CD14-positive monocyte (primary cell): ENCODE results near the gene IRS1. TPM values are rescaled to one million over a fixed set of nuclear protein-coding genes. Genes with fewer than 3 reads are reported as not detected.

Source experiments
- DNase-seq, 3 donors: peaks; one replicate each; pipeline ENCODE4 v3.0.0-alpha.2; 2011 to 2022
- H2AFZ ChIP-seq: 2 replicates; pipeline ENCODE4 v1.6.0; 2012; ENCODE audit warnings: mild to moderate bottlenecking, low read depth, low read length, inconsistent platforms; ENCODE audit not compliant: insufficient read depth, poor library complexity, severe bottlenecking
- H3K27ac ChIP-seq, 2 donors: 1 replicate in 1 of 2; 2 replicates in 1 of 2; pipeline ENCODE4 v1.5.1; 2012 to 2013; ENCODE audit warnings: low read length in 2 of 2, control low read depth in 1 of 2, inconsistent platforms in 1 of 2, low read depth in 1 of 2, mild to moderate bottlenecking in 1 of 2
- H3K27me3 ChIP-seq, 2 donors: one replicate each; pipeline versions ENCODE4 v1.6.0 to v1.6.1; 2011 to 2013; ENCODE audit warnings: low read length in 2 of 2; ENCODE audit not compliant: control insufficient read depth in 2 of 2, insufficient read depth in 2 of 2
- H3K36me3 ChIP-seq, 2 donors: replicated peaks in 1 of 2; 1 replicate in 1 of 2; 2 replicates in 1 of 2; pipeline versions ENCODE4 v1.5.1 to v1.6.1; 2012 to 2013; ENCODE audit warnings: low read length in 2 of 2, control low read depth in 1 of 2, inconsistent platforms in 1 of 2, mild to moderate bottlenecking in 1 of 2; ENCODE audit not compliant: insufficient read depth in 2 of 2, control insufficient read depth in 1 of 2
- H3K4me1 ChIP-seq, 2 donors: 1 replicate in 1 of 2; 2 replicates in 1 of 2; pipeline versions ENCODE4 v1.5.1 to v1.6.1; 2012 to 2013; ENCODE audit warnings: low read length in 2 of 2, control low read depth in 1 of 2, inconsistent platforms in 1 of 2, mild to moderate bottlenecking in 1 of 2, moderate library complexity in 1 of 2; ENCODE audit not compliant: insufficient read depth in 2 of 2, control insufficient read depth in 1 of 2
- H3K4me2 ChIP-seq: replicated peaks from 2 replicates; pipeline ENCODE3; 2012; ENCODE audit warnings: low read length, moderate library complexity, mild to moderate bottlenecking; ENCODE audit not compliant: poor library complexity, severe bottlenecking; ENCODE audit errors: extremely low read depth
- H3K4me3 ChIP-seq, 3 experiments: fragments of 200-600 bp in 1 of 3; sonication (generic) in 1 of 3; replicated peaks in 1 of 3; 1 replicate in 2 of 3; 2 replicates in 1 of 3; pipeline ENCODE4 v1.5.1; 2011 to 2013; ENCODE audit warnings: low read length in 3 of 3, mild to moderate bottlenecking in 3 of 3, control low read depth in 2 of 3, low read depth in 2 of 3, inconsistent platforms in 1 of 3, moderate library complexity in 1 of 3
- H3K79me2 ChIP-seq: 2 replicates; pipeline ENCODE4 v1.6.0; 2012; ENCODE audit warnings: mild to moderate bottlenecking, control low read depth, inconsistent platforms, low read length, moderate library complexity; ENCODE audit not compliant: insufficient read depth
- H3K9ac ChIP-seq: 2 replicates; pipeline ENCODE4 v1.6.0; 2017; ENCODE audit warnings: low read length, mild to moderate bottlenecking; ENCODE audit not compliant: insufficient read depth, poor library complexity, severe bottlenecking
- H3K9me3 ChIP-seq, 2 donors: replicated peaks in 1 of 2; 1 replicate in 1 of 2; 2 replicates in 1 of 2; pipeline versions ENCODE4 v1.5.1 to v1.6.1; 2012 to 2013; ENCODE audit warnings: low read length in 2 of 2, control low read depth in 1 of 2; ENCODE audit not compliant: control insufficient read depth in 1 of 2, insufficient read depth in 1 of 2
- H4K20me1 ChIP-seq: 2 replicates; pipeline ENCODE4 v1.6.0; 2012; ENCODE audit warnings: mild to moderate bottlenecking, low read length, control low read depth, moderate library complexity; ENCODE audit not compliant: insufficient read depth
- H3K27ac Mint-ChIP-seq, 7 donors: one replicate each; pipeline ENCODE4 v1.8.0; 2020; ENCODE audit warnings: mild to moderate bottlenecking in 7 of 7, mixed read lengths in 7 of 7, moderate library complexity in 6 of 7, inconsistent platforms in 2 of 7
- H3K27me3 Mint-ChIP-seq, 3 donors: one replicate each; pipeline ENCODE4 v1.8.0; 2021 to 2022; ENCODE audit warnings: low read depth in 3 of 3, mild to moderate bottlenecking in 3 of 3, mixed read lengths in 3 of 3, moderate library complexity in 3 of 3, inconsistent platforms in 1 of 3
- H3K36me3 Mint-ChIP-seq, 2 donors: one replicate each; pipeline ENCODE4 v1.8.0; 2020; ENCODE audit warnings: mixed read lengths in 2 of 2, inconsistent platforms in 1 of 2, mild to moderate bottlenecking in 1 of 2
- H3K4me1 Mint-ChIP-seq: one replicate; pipeline ENCODE4 v1.8.0; 2020; ENCODE audit warnings: mild to moderate bottlenecking, mixed read lengths
- H3K4me3 Mint-ChIP-seq, 2 donors: one replicate each; pipeline ENCODE4 v1.8.0; 2020; ENCODE audit warnings: mild to moderate bottlenecking in 2 of 2, mixed read lengths in 2 of 2, moderate library complexity in 1 of 2
- H3K9me3 Mint-ChIP-seq, 7 donors: one replicate each; pipeline ENCODE4 v1.8.0; 2020 to 2022; ENCODE audit warnings: mixed read lengths in 7 of 7, mild to moderate bottlenecking in 6 of 7, moderate library complexity in 6 of 7, inconsistent platforms in 2 of 7
- WGBS: methylation state at CpG from one replicate; pipeline ENCODE4 v1.1.5; 2013; ENCODE audit warnings: missing lambda C conversion rate; ENCODE audit not compliant: insufficient coverage; 5-methylcytosine and 5-hydroxymethylcytosine counted together
- intact Hi-C, 2 donors: fragments of 100-400 bp; cut with micrococcal nuclease; formaldehyde crosslinking; loops; one replicate each; pipeline versions ENCODE4 v1.15.0 to v1.15.1; 2023
- polyA plus RNA-seq, 3 donors: library from polyadenylated mRNA; depleted of rRNA in 1 of 3; unstranded in 2 of 3; stranded (reverse) in 1 of 3; fragments of 300-500 nt in 2 of 3; fragments of >200 nt in 1 of 3; fragmentation: Illumina TruSeq in 2 of 3; gene quantifications; 1 replicate in 2 of 3; 2 replicates in 1 of 3; pipeline ENCODE4 v1.2.3, GENCODE V29; 2012 to 2021
- TF ChIP-seq, protein P1 (sequence below): fragments of 200-600 bp; IDR thresholded peaks from one replicate; pipeline ENCODE4 v1.8.0; 2022; ENCODE audit warnings: antibody characterized with exemption, mild to moderate bottlenecking

IRS1 gene
- polyA plus RNA-seq, 3 donors, result 0.10 to 0.19 TPM; not detected in 1

DNA sequence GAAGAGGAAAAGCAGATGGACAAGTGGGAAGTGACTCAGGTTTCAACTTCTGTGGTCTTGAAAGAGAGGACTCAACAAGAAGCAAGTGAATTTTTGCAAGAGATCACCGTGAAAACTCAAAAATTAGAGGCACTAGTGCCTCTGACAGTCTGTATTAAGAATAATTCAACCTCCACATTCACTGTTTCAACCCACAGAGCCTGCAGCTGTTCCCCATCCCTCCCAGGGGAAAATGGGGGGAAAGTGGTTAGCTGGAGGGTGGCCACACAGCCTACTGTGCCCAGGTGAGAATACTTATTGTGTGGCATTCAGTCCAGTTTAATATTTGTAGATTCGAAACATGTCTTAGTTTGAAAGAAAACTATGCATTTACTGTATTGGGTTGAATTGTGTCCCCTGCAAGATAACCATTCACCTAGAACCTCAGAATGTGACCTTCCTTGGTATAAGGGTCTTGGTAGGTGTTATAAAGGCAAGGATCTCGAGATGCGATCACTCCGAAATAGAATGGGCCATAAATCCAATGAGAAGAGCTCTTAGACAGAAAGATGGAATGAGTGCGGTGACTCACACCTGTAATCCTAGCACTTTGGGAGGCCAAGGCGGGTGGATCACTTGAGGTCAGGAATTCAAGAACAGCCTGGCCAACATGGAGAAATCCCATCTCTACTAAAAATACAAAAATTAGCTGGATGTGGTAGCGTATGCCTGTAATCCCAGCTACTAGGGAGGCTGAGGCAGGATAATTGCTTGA is 94.3 kb downstream of the IRS1 start:
- no peak for DNase-seq
- intact Hi-C loops, result no loop called here
- Histone ChIP-seq H3K9me3 (no peaks in the 10 kb centered on the region), H2AFZ (no peak overlapping the region), H3K9ac (no peak overlapping the region), H3K4me3 (no peak overlapping the region), H3K36me3 (no peaks in the 10 kb centered on the region), H3K27ac (no peak overlapping the region), H3K79me2 (no peaks in the 10 kb centered on the region), H4K20me1 (no peaks in the 10 kb centered on the region), H3K27me3 (peaks cover 2 to 9% of the 10 kb centered on the region in 2 donors), H3K4me2 (no peak overlapping the region), H3K4me1 (no peaks in the 10 kb centered on the region)
- TF ChIP-seq, protein P1, sequence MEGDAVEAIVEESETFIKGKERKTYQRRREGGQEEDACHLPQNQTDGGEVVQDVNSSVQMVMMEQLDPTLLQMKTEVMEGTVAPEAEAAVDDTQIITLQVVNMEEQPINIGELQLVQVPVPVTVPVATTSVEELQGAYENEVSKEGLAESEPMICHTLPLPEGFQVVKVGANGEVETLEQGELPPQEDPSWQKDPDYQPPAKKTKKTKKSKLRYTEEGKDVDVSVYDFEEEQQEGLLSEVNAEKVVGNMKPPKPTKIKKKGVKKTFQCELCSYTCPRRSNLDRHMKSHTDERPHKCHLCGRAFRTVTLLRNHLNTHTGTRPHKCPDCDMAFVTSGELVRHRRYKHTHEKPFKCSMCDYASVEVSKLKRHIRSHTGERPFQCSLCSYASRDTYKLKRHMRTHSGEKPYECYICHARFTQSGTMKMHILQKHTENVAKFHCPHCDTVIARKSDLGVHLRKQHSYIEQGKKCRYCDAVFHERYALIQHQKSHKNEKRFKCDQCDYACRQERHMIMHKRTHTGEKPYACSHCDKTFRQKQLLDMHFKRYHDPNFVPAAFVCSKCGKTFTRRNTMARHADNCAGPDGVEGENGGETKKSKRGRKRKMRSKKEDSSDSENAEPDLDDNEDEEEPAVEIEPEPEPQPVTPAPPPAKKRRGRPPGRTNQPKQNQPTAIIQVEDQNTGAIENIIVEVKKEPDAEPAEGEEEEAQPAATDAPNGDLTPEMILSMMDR, result no peak
- WGBS, result 89% methylated on average over 4 of the region's 8 CpGs
- peaks cover 0 to 6% (median 5%) of the 10 kb centered on the region in 3 donors for H3K27me3 Mint-ChIP-seq
- no peak overlapping the region for H3K4me3 Mint-ChIP-seq
- no peaks in the 10 kb centered on the region for H3K36me3 Mint-ChIP-seq
- no peak overlapping the region for H3K27ac Mint-ChIP-seq
- peaks cover 9% of the 10 kb centered on the region for H3K4me1 Mint-ChIP-seq
- H3K9me3 Mint-ChIP-seq, result peaks cover 0 to 3% (median 0%) of the 10 kb centered on the region in 7 donors

DNA sequence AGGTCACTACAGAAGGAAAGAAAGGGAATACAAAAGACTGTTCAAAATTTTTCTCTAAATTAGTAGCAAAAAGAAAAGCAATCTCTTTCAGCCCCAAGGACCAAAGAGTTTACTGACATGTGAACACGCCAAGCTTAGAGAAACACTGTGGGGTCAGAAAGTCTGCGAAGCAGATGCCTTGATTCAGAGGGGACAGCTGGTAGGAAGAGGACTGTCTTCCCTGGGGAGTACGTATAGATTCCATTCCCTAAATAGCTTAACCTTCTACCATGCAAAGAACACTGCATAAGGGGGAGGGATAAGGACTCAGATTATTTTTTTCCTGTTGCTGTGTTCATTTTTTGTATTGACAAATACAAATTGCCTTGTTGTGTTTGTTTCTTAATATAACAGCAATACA is 96.1 kb downstream of the IRS1 start:
- Histone ChIP-seq H3K79me2 (no peaks in the 10 kb centered on the region), H3K27me3 (peaks cover 2 to 9% of the 10 kb centered on the region in 2 donors), H3K4me3 (no peak overlapping the region), H3K27ac (no peak overlapping the region), H4K20me1 (no peaks in the 10 kb centered on the region), H3K4me2 (no peak overlapping the region), H2AFZ (no peak overlapping the region), H3K9me3 (no peaks in the 10 kb centered on the region), H3K36me3 (no peaks in the 10 kb centered on the region), H3K9ac (no peak overlapping the region), H3K4me1 (no peaks in the 10 kb centered on the region)
- TF ChIP-seq, protein P1, result no peak
- Mint-ChIP-seq H3K36me3 (no peaks in the 10 kb centered on the region), H3K4me3 (peak overlapping the region in 1 of 2 donors; percentile 28), H3K9me3 (peaks cover 0 to 7% (median 2%) of the 10 kb centered on the region in 7 donors), H3K27me3 (peaks cover 4 to 6% (median 5%) of the 10 kb centered on the region in 3 donors), H3K4me1 (peaks cover 9% of the 10 kb centered on the region), H3K27ac (no peak overlapping the region)
- WGBS, result 100% methylated on average over 1 of the region's 3 CpGs
- no peak for DNase-seq
- intact Hi-C loops, result no loop called here
